CD8-positive, alpha-beta memory T cell (primary cell): ENCODE data around the gene DAB2IP. TPM values are rescaled to one million over a fixed set of nuclear protein-coding genes. Genes with fewer than 3 reads are reported as not detected.
"Not testable (repeated sequence)": the region's sequence is repeated elsewhere in the genome, so short reads cannot be mapped to it uniquely, and the experiment has no call there.

Experiments
- CTCF ChIA-PET: fragments of 350-600 bp; sonication (Branson Sonifier 250); formaldehyde crosslinking; loops from one replicate; lab custom pipeline; 2021; ENCODE audit warnings: antibody characterized with exemption; lab: Charles Lee
- POLR2A ChIA-PET: fragments of 350-600 bp; sonication (Branson Sonifier 250); formaldehyde crosslinking; loops from one replicate; lab custom pipeline; 2021; ENCODE audit warnings: antibody characterized with exemption; lab: Charles Lee
- DNase-seq, 5 donors: peaks; one replicate each; pipeline versions ENCODE4 v3.0.0 to v3.0.0-alpha.2; 2020 to 2022; ENCODE audit warnings: mixed read lengths in 1 of 5
- H3K27ac ChIP-seq: one replicate; pipeline ENCODE4 v1.7.0; 2013; ENCODE audit warnings: low read depth, mild to moderate bottlenecking, low read length, moderate library complexity
- H3K27me3 ChIP-seq: 2 replicates; pipeline ENCODE4 v1.7.0; 2013; ENCODE audit warnings: low read length, mild to moderate bottlenecking; ENCODE audit not compliant: insufficient read depth, poor library complexity, severe bottlenecking
- H3K36me3 ChIP-seq: 2 replicates; pipeline ENCODE4 v1.7.0; 2013; ENCODE audit warnings: mild to moderate bottlenecking, low read length, moderate library complexity; ENCODE audit not compliant: insufficient read depth
- H3K4me1 ChIP-seq: 2 replicates; pipeline ENCODE4 v1.7.0; 2013; ENCODE audit warnings: mild to moderate bottlenecking, low read length, moderate library complexity; ENCODE audit not compliant: insufficient read depth
- H3K4me3 ChIP-seq: 2 replicates; pipeline ENCODE4 v1.7.0; 2013; ENCODE audit warnings: mild to moderate bottlenecking, low read length
- H3K9me3 ChIP-seq: 2 replicates; pipeline ENCODE4 v1.7.0; 2013; ENCODE audit warnings: mild to moderate bottlenecking, low read length
- H3K27ac Mint-ChIP-seq, 8 donors: one replicate each; pipeline ENCODE4 v1.8.0; 2020 to 2021; ENCODE audit warnings: mixed read lengths in 8 of 8, mild to moderate bottlenecking in 6 of 8, inconsistent platforms in 3 of 8, moderate library complexity in 3 of 8
- H3K27me3 Mint-ChIP-seq, 2 donors: one replicate each; pipeline ENCODE4 v1.8.0; 2020 to 2021; ENCODE audit warnings: mixed read lengths in 2 of 2, mild to moderate bottlenecking in 1 of 2, moderate library complexity in 1 of 2
- H3K36me3 Mint-ChIP-seq, 3 donors: one replicate each; pipeline ENCODE4 v1.8.0; 2020 to 2021; ENCODE audit warnings: mixed read lengths in 3 of 3, inconsistent platforms in 1 of 3, mild to moderate bottlenecking in 1 of 3
- H3K4me1 Mint-ChIP-seq, 3 donors: one replicate each; pipeline ENCODE4 v1.8.0; 2020 to 2021; ENCODE audit warnings: mixed read lengths in 3 of 3, inconsistent platforms in 1 of 3, mild to moderate bottlenecking in 1 of 3
- H3K4me3 Mint-ChIP-seq, 7 donors: one replicate each; pipeline ENCODE4 v1.8.0; 2020 to 2021; ENCODE audit warnings: mixed read lengths in 7 of 7, mild to moderate bottlenecking in 6 of 7, moderate library complexity in 4 of 7, inconsistent platforms in 2 of 7
- H3K9me3 Mint-ChIP-seq, 5 donors: one replicate each; pipeline ENCODE4 v1.8.0; 2020 to 2022; ENCODE audit warnings: mixed read lengths in 5 of 5, mild to moderate bottlenecking in 3 of 5, moderate library complexity in 2 of 5, inconsistent platforms in 1 of 5
- polyA plus RNA-seq: library from polyadenylated mRNA; unstranded; fragments of 300-500 nt; fragmentation: Illumina TruSeq; gene quantifications from one replicate; pipeline ENCODE4 v1.2.3, GENCODE V29; 2021
- total RNA-seq, 2 experiments: library from RNA; stranded (reverse); gene quantifications; one replicate each; pipeline ENCODE4 v1.2.3, GENCODE V29; 2021

Gene DAB2IP
- total and polyA plus RNA-seq, 3 experiments from 2014 or later: 0.15 to 0.41 (median 0.27) TPM

- no peak overlapping the region for H3K27ac Mint-ChIP-seq
Measured at GRCh38 chr9:121643473-121643872, 8.0 kb upstream of the DAB2IP start.

DNA sequence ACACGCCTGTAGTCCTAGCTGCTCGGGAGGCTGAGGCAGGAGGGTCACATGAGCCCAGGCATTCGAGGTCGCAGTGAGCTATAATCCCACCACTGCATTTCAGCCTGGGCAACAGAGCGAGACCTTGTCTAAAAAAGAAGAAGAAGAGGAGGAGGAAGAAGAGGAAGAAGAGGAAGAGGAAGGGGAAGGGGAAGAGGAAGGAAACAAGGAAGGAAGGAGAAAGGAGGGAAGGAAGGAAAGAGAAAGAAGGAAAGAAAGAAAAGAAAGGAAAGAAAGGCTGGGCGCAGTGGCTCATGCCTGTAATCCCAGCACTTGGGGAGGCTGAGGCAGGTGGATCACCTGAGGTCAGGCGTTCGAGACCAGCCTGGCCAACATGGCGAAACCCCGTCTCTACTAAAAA lies 7.4 kb upstream of the DAB2IP start:
- H3K27me3 Mint-ChIP-seq: peaks cover 11 to 25% of the 10 kb centered on the region in 2 donors
- CTCF ChIA-PET, H3K4me3 Mint-ChIP-seq, H3K27me3 ChIP-seq, H3K36me3 ChIP-seq, POLR2A ChIA-PET, H3K4me3 ChIP-seq, DNase-seq, H3K27ac Mint-ChIP-seq, H3K9me3 ChIP-seq, H3K27ac ChIP-seq, H3K9me3 Mint-ChIP-seq, H3K4me1 ChIP-seq, H3K36me3 Mint-ChIP-seq, H3K4me1 Mint-ChIP-seq: not testable (repeated sequence)

More at GRCh38 chr9:121643473-121643872, 8.0 kb upstream of the DAB2IP start:
- H3K4me1 ChIP-seq: no peaks in the 10 kb centered on the region
- CTCF ChIA-PET: no interaction called here
- no peaks in the 10 kb centered on the region for H3K9me3 ChIP-seq
- H3K4me3 ChIP-seq: no peak overlapping the region
- no peak overlapping the region for H3K4me3 Mint-ChIP-seq
- no peak for DNase-seq
- H3K4me1 Mint-ChIP-seq: no peaks in the 10 kb centered on the region
- no peaks in the 10 kb centered on the region for H3K36me3 ChIP-seq
- POLR2A ChIA-PET: no interaction called here
- H3K27ac ChIP-seq: no peak overlapping the region
- H3K27me3 Mint-ChIP-seq: peaks cover 9 to 20% of the 10 kb centered on the region in 2 donors
- H3K36me3 Mint-ChIP-seq: no peaks in the 10 kb centered on the region
- no peaks in the 10 kb centered on the region for H3K9me3 Mint-ChIP-seq
- no peaks in the 10 kb centered on the region for H3K27me3 ChIP-seq

DNA sequence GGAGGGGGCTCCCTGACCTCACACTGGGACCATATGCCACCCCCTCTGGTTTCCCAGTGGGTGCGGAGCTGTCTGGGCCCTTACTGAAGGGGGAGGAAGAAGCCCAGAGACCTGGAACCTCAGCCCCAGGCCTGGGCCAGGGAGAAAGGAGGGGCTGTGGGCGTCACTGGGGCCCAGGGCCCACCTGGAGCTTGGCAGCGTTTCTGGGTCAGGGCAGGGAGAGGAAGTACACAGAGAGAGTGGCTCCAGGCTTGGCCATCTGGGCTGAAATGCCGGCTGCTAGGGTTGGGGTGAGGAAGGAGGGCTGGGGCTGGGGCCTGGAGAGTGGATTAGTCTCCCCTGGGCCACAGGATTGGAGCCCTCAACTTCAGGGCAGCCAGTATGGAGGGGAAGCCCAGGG lies 6.4 kb upstream of the DAB2IP start:
- no peaks in the 10 kb centered on the region for H3K27me3 ChIP-seq
- Mint-ChIP-seq H3K27me3 (peaks cover 13 to 33% of the 10 kb centered on the region in 2 donors), H3K36me3 (no peaks in the 10 kb centered on the region), H3K4me1 (no peaks in the 10 kb centered on the region), H3K4me3 (no peak overlapping the region), H3K9me3 (no peaks in the 10 kb centered on the region), H3K27ac (no peak overlapping the region)
- ChIA-PET POLR2A (no interaction called here), CTCF (no interaction called here)
- H3K36me3 ChIP-seq: no peaks in the 10 kb centered on the region
- H3K4me1 ChIP-seq: no peaks in the 10 kb centered on the region
- DNase-seq: no peak
- H3K9me3 ChIP-seq: no peaks in the 10 kb centered on the region
- no peak overlapping the region for H3K4me3 ChIP-seq
- H3K27ac ChIP-seq: no peak overlapping the region

GRCh38 chr9:121645853-121646807 lies 5.3 kb upstream of the DAB2IP start:
- ChIA-PET CTCF (no interaction called here), POLR2A (no interaction called here)
- H3K36me3 Mint-ChIP-seq: no peaks in the 10 kb centered on the region
- H3K4me1 Mint-ChIP-seq: peaks cover 4 to 8% (median 6%) of the 10 kb centered on the region in 3 donors
- Histone ChIP-seq H3K27me3 (peaks cover 10% of the 10 kb centered on the region), H3K36me3 (no peaks in the 10 kb centered on the region), H3K9me3 (no peaks in the 10 kb centered on the region), H3K4me1 (no peaks in the 10 kb centered on the region), H3K4me3 (no peak overlapping the region), H3K27ac (no peak overlapping the region)
- no peak for DNase-seq
- H3K9me3 Mint-ChIP-seq: peaks cover 0 to 2% (median 0%) of the 10 kb centered on the region in 5 donors
- H3K4me3 Mint-ChIP-seq: no peak overlapping the region
- H3K27me3 Mint-ChIP-seq: peaks cover 19 to 42% of the 10 kb centered on the region in 2 donors
- H3K27ac Mint-ChIP-seq: peak overlapping the region in 1 of 8 donors; percentile 30

GRCh38 chr9:121646992-121647391 lies 4.4 kb upstream of the DAB2IP start:
- H3K4me1 ChIP-seq: no peaks in the 10 kb centered on the region
- peaks cover 6 to 11% (median 8%) of the 10 kb centered on the region in 3 donors for H3K4me1 Mint-ChIP-seq
- H3K27ac Mint-ChIP-seq: peak overlapping the region in 1 of 8 donors; percentile 30
- ChIA-PET POLR2A (no interaction called here), CTCF (no interaction called here)
- H3K4me3 Mint-ChIP-seq: no peak overlapping the region
- no peak overlapping the region for H3K27ac ChIP-seq
- no peak for DNase-seq
- H3K9me3 ChIP-seq: no peaks in the 10 kb centered on the region
- peaks cover 20 to 44% of the 10 kb centered on the region in 2 donors for H3K27me3 Mint-ChIP-seq
- H3K9me3 Mint-ChIP-seq: peaks cover 0 to 2% (median 0%) of the 10 kb centered on the region in 5 donors
- H3K36me3 ChIP-seq: no peaks in the 10 kb centered on the region
- H3K4me3 ChIP-seq: no peak overlapping the region
- H3K27me3 ChIP-seq: peaks cover 14% of the 10 kb centered on the region
- H3K36me3 Mint-ChIP-seq: no peaks in the 10 kb centered on the region

- H3K27me3 Mint-ChIP-seq: peaks cover 30 to 53% of the 10 kb centered on the region in 2 donors
- Histone ChIP-seq H3K4me1 (no peaks in the 10 kb centered on the region), H3K4me3 (no peak overlapping the region), H3K27ac (no peak overlapping the region), H3K9me3 (no peaks in the 10 kb centered on the region), H3K27me3 (peaks cover 26% of the 10 kb centered on the region), H3K36me3 (no peaks in the 10 kb centered on the region)
- H3K4me1 Mint-ChIP-seq: peaks cover 9 to 19% (median 10%) of the 10 kb centered on the region in 3 donors
- H3K27ac Mint-ChIP-seq: no peak overlapping the region
- H3K36me3 Mint-ChIP-seq: no peaks in the 10 kb centered on the region
- H3K9me3 Mint-ChIP-seq: peaks cover 0 to 2% (median 0%) of the 10 kb centered on the region in 5 donors
- POLR2A ChIA-PET: no interaction called here
- no peak for DNase-seq
- CTCF ChIA-PET: no interaction called here
- no peak overlapping the region for H3K4me3 Mint-ChIP-seq
Measured at GRCh38 chr9:121648172-121648571, 3.3 kb upstream of the DAB2IP start.

DNA sequence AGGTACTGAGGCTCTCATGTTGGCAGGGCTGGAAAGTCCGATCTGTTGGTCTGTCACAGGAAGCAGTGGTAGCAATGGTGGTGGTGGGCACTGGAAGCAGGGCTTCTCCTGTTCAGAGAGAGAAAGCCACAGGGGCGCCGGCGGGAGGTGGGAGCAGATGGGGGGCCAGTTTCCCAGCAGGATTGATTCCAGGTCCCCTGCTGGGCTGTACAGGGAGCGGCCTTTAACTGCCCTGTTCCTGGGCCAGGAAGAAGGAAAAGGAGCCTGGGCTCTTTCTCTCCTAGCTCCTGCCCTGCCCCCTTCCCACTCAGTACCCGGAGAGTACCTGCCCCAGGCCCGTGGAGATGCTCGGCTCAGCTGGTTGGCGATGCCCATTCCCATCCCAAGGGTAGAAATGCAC lies 2.6 kb upstream of the DAB2IP start:
- POLR2A ChIA-PET: no interaction called here
- DNase-seq: no peak
- H3K4me3 ChIP-seq: no peak overlapping the region

GRCh38 chr9:121649476-121650216 lies 1.8 kb upstream of the DAB2IP start:
- Histone ChIP-seq H3K36me3 (no peaks in the 10 kb centered on the region), H3K27ac (no peak overlapping the region), H3K9me3 (no peaks in the 10 kb centered on the region), H3K4me1 (no peaks in the 10 kb centered on the region), H3K27me3 (peaks cover 39% of the 10 kb centered on the region), H3K4me3 (no peak overlapping the region)
- H3K27me3 Mint-ChIP-seq: peaks cover 32 to 59% of the 10 kb centered on the region in 2 donors
- H3K27ac Mint-ChIP-seq: no peak overlapping the region
- POLR2A ChIA-PET: no interaction called here
- H3K36me3 Mint-ChIP-seq: peaks cover 0 to 4% (median 0%) of the 10 kb centered on the region in 3 donors
- H3K9me3 Mint-ChIP-seq: peaks cover 0 to 2% (median 0%) of the 10 kb centered on the region in 5 donors
- H3K4me3 Mint-ChIP-seq: peak overlapping the region in 1 of 7 donors; percentile 13
- H3K4me1 Mint-ChIP-seq: peaks cover 9 to 19% (median 10%) of the 10 kb centered on the region in 3 donors
- CTCF ChIA-PET: no interaction called here
- DNase-seq: peak in 1 of 5 donors; percentile 12

More for the DNA sequence above, 2.6 kb upstream of the DAB2IP start:
- H3K4me3 Mint-ChIP-seq: no peak overlapping the region
- H3K4me1 Mint-ChIP-seq: peaks cover 9 to 19% (median 10%) of the 10 kb centered on the region in 3 donors
- H3K9me3 ChIP-seq: no peaks in the 10 kb centered on the region
- H3K27me3 Mint-ChIP-seq: peaks cover 31 to 52% of the 10 kb centered on the region in 2 donors
- H3K36me3 ChIP-seq: no peaks in the 10 kb centered on the region
- no peak overlapping the region for H3K27ac Mint-ChIP-seq
- CTCF ChIA-PET: no interaction called here
- H3K27ac ChIP-seq: no peak overlapping the region
- H3K9me3 Mint-ChIP-seq: peaks cover 0 to 2% (median 0%) of the 10 kb centered on the region in 5 donors
- H3K4me1 ChIP-seq: no peaks in the 10 kb centered on the region
- H3K27me3 ChIP-seq: peaks cover 32% of the 10 kb centered on the region
- peaks cover 0 to 3% (median 0%) of the 10 kb centered on the region in 3 donors for H3K36me3 Mint-ChIP-seq
